IMR-90 (cell line): ENCODE results near the gene TAF9. TPM values are rescaled to one million over a fixed set of nuclear protein-coding genes. Genes with fewer than 3 reads are reported as not detected.
A peak's percentile ranks its signal among the peaks of the same experiment; 100 is the strongest.

Source experiments
- ATAC-seq: fragments of 200-7000 bp; cut with Tn5 transposase; 2 replicates; pipeline ENCODE4 v1.9.1; 2020; ENCODE audit warnings: low read depth, mild to moderate bottlenecking, moderate library complexity
- Bru-seq: library from RNA; stranded (reverse); fragments of 400-500 nt; gene quantifications from one replicate; lab custom pipeline; 2021; lab: Mats Ljungman, UMichigan
- BruChase-seq, 2 experiments: library from RNA; stranded (reverse); fragments of 400-500 nt; gene quantifications; one replicate each; lab custom pipeline; 2021; lab: Mats Ljungman, UMichigan
- BruUV-seq: library from RNA; stranded (reverse); fragments of 400-500 nt; replicated peaks from 2 replicates; lab custom pipeline; 2021; lab: Mats Ljungman, UMichigan
- CTCF ChIA-PET: fragments of 300-600 bp; formaldehyde crosslinking; extraction: SDS; loops from one replicate; lab custom pipeline; 2021; ENCODE audit warnings: antibody characterized with exemption; lab: Yijun Ruan, JAX
- POLR2A ChIA-PET: fragments of 300-600 bp; sonication (Branson Sonifier 250); formaldehyde crosslinking; loops from one replicate; lab custom pipeline; 2022; ENCODE audit warnings: antibody characterized with exemption; ENCODE audit not compliant: unreplicated experiment; lab: Charles Lee
- DNase-seq: peaks from one replicate; pipeline ENCODE4 v3.0.0; 2013
- H2AFZ ChIP-seq: replicated peaks from 2 replicates; pipeline ENCODE3; 2013; ENCODE audit warnings: low read length, mild to moderate bottlenecking; ENCODE audit not compliant: poor library complexity
- H2AK5ac ChIP-seq: 2 replicates; pipeline ENCODE4 v1.6.1; 2013; ENCODE audit warnings: low read depth, low read length, inconsistent platforms
- H2AK9ac ChIP-seq: replicated peaks from 2 replicates; pipeline ENCODE3; 2013; ENCODE audit warnings: mild to moderate bottlenecking, low read depth, low read length, moderate library complexity; ENCODE audit not compliant: poor library complexity
- H2BK120ac ChIP-seq: 2 replicates; pipeline ENCODE4 v1.6.1; 2013; ENCODE audit warnings: low read depth, low read length, inconsistent platforms
- H2BK15ac ChIP-seq: 3 replicates; pipeline ENCODE4 v1.6.1; 2013; ENCODE audit warnings: low read depth, low read length, inconsistent platforms
- H2BK20ac ChIP-seq: 2 replicates; pipeline ENCODE4 v1.6.1; 2013; ENCODE audit warnings: low read depth, mild to moderate bottlenecking, inconsistent platforms, low read length, moderate library complexity
- H2BK5ac ChIP-seq: 2 replicates; pipeline ENCODE4 v1.6.1; 2013; ENCODE audit warnings: mild to moderate bottlenecking, low read depth, low read length, inconsistent platforms; ENCODE audit not compliant: poor library complexity, severe bottlenecking
- H3K14ac ChIP-seq: replicated peaks from 2 replicates; pipeline ENCODE4 v1.6.1; 2013; ENCODE audit warnings: low read depth, low read length, inconsistent platforms
- H3K18ac ChIP-seq: 2 replicates; pipeline ENCODE4 v1.6.1; 2013; ENCODE audit warnings: low read depth, low read length, control low read depth
- H3K23ac ChIP-seq: 2 replicates; pipeline ENCODE4 v1.6.1; 2013; ENCODE audit warnings: low read depth, low read length, inconsistent platforms
- H3K27ac ChIP-seq: 2 replicates; pipeline ENCODE4 v1.5.1; 2013; ENCODE audit warnings: mild to moderate bottlenecking, control low read depth, low read length; ENCODE audit not compliant: insufficient read depth
- H3K27me3 ChIP-seq: 2 replicates; pipeline ENCODE4 v1.6.1; 2013; ENCODE audit warnings: low read length; ENCODE audit not compliant: control insufficient read depth, insufficient read depth
- H3K36me3 ChIP-seq: 2 replicates; pipeline ENCODE4 v1.6.1; 2013; ENCODE audit warnings: low read length, mixed read lengths; ENCODE audit not compliant: control insufficient read depth, insufficient read depth
- H3K4ac ChIP-seq: 2 replicates; pipeline ENCODE4 v1.6.1; 2013; ENCODE audit warnings: low read depth, low read length, inconsistent platforms
- H3K4me1 ChIP-seq: 2 replicates; pipeline ENCODE4 v1.6.1; 2013; ENCODE audit warnings: low read length, mixed read lengths; ENCODE audit not compliant: control insufficient read depth, insufficient read depth
- H3K4me2 ChIP-seq: 2 replicates; pipeline ENCODE4 v1.6.1; 2013; ENCODE audit warnings: low read depth, mild to moderate bottlenecking, control low read depth, low read length, moderate library complexity
- H3K4me3 ChIP-seq: 2 replicates; pipeline ENCODE4 v1.5.1; 2013; ENCODE audit warnings: low read depth, mild to moderate bottlenecking, control low read depth, low read length, moderate library complexity; ENCODE audit not compliant: insufficient read depth
- H3K56ac ChIP-seq: 2 replicates; pipeline ENCODE4 v1.6.1; 2013; ENCODE audit warnings: low read length, inconsistent platforms; ENCODE audit not compliant: insufficient read depth; ENCODE audit errors: extremely low read depth
- H3K79me1 ChIP-seq, 2 experiments: 2 replicates each; pipeline ENCODE4 v1.6.1; 2013; ENCODE audit warnings: low read length in 2 of 2, inconsistent platforms in 1 of 2, low read depth in 1 of 2
- H3K9ac ChIP-seq: 2 replicates; pipeline ENCODE4 v1.6.1; 2013; ENCODE audit warnings: low read depth, low read length, control low read depth
- H3K9me1 ChIP-seq: 2 replicates; pipeline ENCODE4 v1.6.1; 2013; ENCODE audit warnings: low read length, inconsistent platforms; ENCODE audit not compliant: insufficient read depth
- H3K9me3 ChIP-seq: 2 replicates; pipeline ENCODE4 v1.6.1; 2013; ENCODE audit warnings: low read length; ENCODE audit not compliant: control insufficient read depth, insufficient read depth
- H4K20me1 ChIP-seq: 2 replicates; pipeline ENCODE4 v1.6.1; 2013; ENCODE audit warnings: low read length, inconsistent platforms; ENCODE audit not compliant: insufficient read depth
- H4K5ac ChIP-seq: 2 replicates; pipeline ENCODE4 v1.6.1; 2013; ENCODE audit warnings: mild to moderate bottlenecking, low read depth, low read length, control low read depth
- H4K8ac ChIP-seq, 2 experiments: 2 replicates each; pipeline ENCODE4 v1.6.1; 2013; ENCODE audit warnings: low read depth in 2 of 2, low read length in 2 of 2, control low read depth in 1 of 2, inconsistent platforms in 1 of 2
- H4K91ac ChIP-seq: 2 replicates; pipeline ENCODE4 v1.6.1; 2013; ENCODE audit warnings: low read depth, low read length, inconsistent platforms; ENCODE audit not compliant: insufficient read depth
- FOS ChIP-seq: fragments of 150-350 bp; IDR thresholded peaks from 2 replicates; pipeline ENCODE4 v1.6.1; 2016; ENCODE audit warnings: low read depth, low read length
- MAFK ChIP-seq: IDR thresholded peaks from 2 replicates; pipeline ENCODE4 v1.6.1; 2012; ENCODE audit warnings: low read depth, low read length, improper control_type of control experiment
- MXI1 ChIP-seq: IDR thresholded peaks from 2 replicates; pipeline ENCODE4 v1.6.1; 2012; ENCODE audit warnings: low read depth, mild to moderate bottlenecking, low read length, moderate library complexity, borderline replicate concordance
- NFE2L2 ChIP-seq: fragments of 150-350 bp; IDR thresholded peaks from 2 replicates; pipeline ENCODE4 v1.6.1; 2016; ENCODE audit warnings: low read depth, mild to moderate bottlenecking, low read length
- POLR2A ChIP-seq: IDR thresholded peaks from 2 replicates; pipeline ENCODE4 v1.6.1; 2012; ENCODE audit warnings: mild to moderate bottlenecking, low read depth, low read length
- RCOR1 ChIP-seq: IDR thresholded peaks from 2 replicates; pipeline ENCODE4 v1.6.1; 2012; ENCODE audit warnings: mild to moderate bottlenecking, low read length, improper control_type of control experiment; ENCODE audit not compliant: insufficient replicate concordance
- WGBS, 2 experiments: methylation state at CpG; one replicate each; pipeline versions ENCODE4 v1.1.5 to v1.1.7; 2013; ENCODE audit warnings: missing lambda C conversion rate in 2 of 2; ENCODE audit not compliant: insufficient read length in 1 of 2; ENCODE audit errors: extremely low coverage in 2 of 2; 5-methylcytosine and 5-hydroxymethylcytosine counted together
- dilution Hi-C: fragments of 300-500 bp; cut with HindIII; formaldehyde crosslinking; loops from one replicate; pipeline ENCODE4 v1.14.3; 2018; ENCODE audit warnings: low sequenced_read_pairs; ENCODE audit not compliant: unreplicated experiment
- in situ Hi-C: fragments of 300-500 bp; cut with MboI; formaldehyde crosslinking; loops from 3 replicates; pipeline ENCODE4 v1.14.3; 2019; ENCODE audit warnings: low sequenced_read_pairs, inconsistent platforms, mixed read lengths
- intact Hi-C: fragments of 100-400 bp; cut with micrococcal nuclease; formaldehyde crosslinking; loops from 2 replicates; pipeline ENCODE4 v1.10.0; 2022
- long read RNA-seq: library from polyadenylated mRNA; unstranded; transcript quantifications from one replicate; pipeline ENCODE4 v2.0.0, GENCODE V29; 2021; ENCODE audit not compliant: unreplicated experiment
- polyA plus RNA-seq, 3 experiments: library from polyadenylated mRNA; depleted of rRNA; stranded (reverse); fragments of >200 nt; gene quantifications; 2 replicates each; pipeline ENCODE4 v1.2.3, GENCODE V29; 2012; ENCODE audit warnings: low replicate concordance in 1 of 3
- total RNA-seq: library from RNA; depleted of rRNA; stranded (reverse); fragments of >200 nt; gene quantifications from 2 replicates; pipeline ENCODE4 v1.2.3, GENCODE V29; 2012; rRNA removed
- TF ChIP-seq, protein P1 (sequence below): fragments of 150-350 bp; IDR thresholded peaks from 2 replicates; pipeline ENCODE4 v1.6.1; 2016; ENCODE audit warnings: low read depth, mild to moderate bottlenecking, low read length, moderate library complexity, borderline replicate concordance
- TF ChIP-seq, protein P2 (sequence below): conservative IDR thresholded peaks from 2 replicates; pipeline ENCODE4 v1.5.1; 2012; ENCODE audit warnings: mild to moderate bottlenecking, low read depth, low read length, improper control_type of control experiment
- TF ChIP-seq, protein P3 (sequence below): fragments of 150-350 bp; IDR thresholded peaks from 2 replicates; pipeline ENCODE4 v1.6.1; 2017; ENCODE audit warnings: mild to moderate bottlenecking, antibody characterized with exemption, low read length, low read depth

The TAF9 gene, protein sequence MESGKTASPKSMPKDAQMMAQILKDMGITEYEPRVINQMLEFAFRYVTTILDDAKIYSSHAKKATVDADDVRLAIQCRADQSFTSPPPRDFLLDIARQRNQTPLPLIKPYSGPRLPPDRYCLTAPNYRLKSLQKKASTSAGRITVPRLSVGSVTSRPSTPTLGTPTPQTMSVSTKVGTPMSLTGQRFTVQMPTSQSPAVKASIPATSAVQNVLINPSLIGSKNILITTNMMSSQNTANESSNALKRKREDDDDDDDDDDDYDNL
- total RNA-seq (104 and 127 TPM in 2 replicates), polyA plus RNA-seq (2012; rRNA removed) (98.4 and 107 TPM in 2 replicates), Bru-seq, nascent RNA (percentile 95 among the genes with signal in this experiment), BruChase-seq, experiment 1, labeled RNA remaining after a 6-hour chase (percentile 96 among the genes with signal in this experiment), BruChase-seq, experiment 2, labeled RNA remaining after a 2-hour chase (percentile 95 among the genes with signal in this experiment)
- 29.2 and 72.6 TPM in 2 replicates for polyA plus RNA-seq (2012; cell fraction: cytosol; rRNA removed)
- 9.0 and 69.1 TPM in 2 replicates for polyA plus RNA-seq (2012; cell fraction: nucleus; rRNA removed; ENCODE audit: low replicate concordance)
- long read RNA-seq, transcript TAF9-201 (3 exons, 1,283 nt) = major isoform, 61 of 69 reads
- long read RNA-seq, partial matches to known transcripts = 1 of 69 reads
- long read RNA-seq, other reads (novel, unspliced or antisense) = 1 of 69 reads

DNA sequence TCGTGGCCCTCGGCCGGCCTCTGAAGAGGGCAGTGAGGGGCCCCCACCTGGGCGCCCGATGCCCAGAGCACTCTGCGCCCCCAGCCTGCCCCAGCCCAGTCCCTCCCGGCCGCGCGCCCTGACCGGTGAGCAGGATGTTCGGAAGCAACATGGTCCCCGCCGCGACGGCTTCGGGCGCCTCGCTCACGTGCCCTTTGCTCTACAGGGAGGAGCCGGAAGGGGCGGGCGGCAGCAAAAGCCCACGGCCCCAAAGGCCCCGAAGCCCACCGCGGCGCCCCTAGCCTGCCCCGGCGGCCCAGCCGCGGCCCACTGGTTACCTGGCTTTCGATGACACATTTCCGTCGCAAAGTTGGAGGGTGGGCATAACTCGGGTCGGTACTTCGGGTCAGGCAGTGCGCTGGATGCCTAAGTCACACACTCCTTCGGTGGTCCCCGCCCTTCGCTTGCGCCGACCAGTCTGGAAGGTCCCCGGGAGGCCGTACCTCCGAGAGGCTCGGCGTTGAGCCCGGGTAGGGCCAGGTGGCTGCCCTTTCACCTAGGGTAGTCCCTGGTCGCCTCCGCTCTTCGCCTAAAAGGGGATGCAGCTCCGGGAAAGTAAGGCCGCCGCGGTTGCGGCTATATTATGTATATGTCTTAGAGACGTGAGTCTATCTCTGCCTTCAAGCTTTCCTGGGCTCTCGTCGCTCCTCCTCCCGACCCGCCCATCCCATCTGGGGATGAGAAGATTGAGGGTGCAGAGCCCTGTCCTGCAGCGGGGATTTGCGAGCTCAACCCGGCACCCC, at the start of gene TAF9, which contains the start of the genes AK6 and RAD17:
TAF9 (minus strand) TSS at position 181 of the 782 bp plus-strand sequence. CDS start 3,783 bp downstream, outside the sequence.
AK6 (minus strand) TSS at position 181 of the 782 bp plus-strand sequence; CDS start at position 151, 30 bp downstream.
RAD17 (plus strand) TSS at position 479 of the 782 bp plus-strand sequence. CDS start 2,391 bp downstream, outside the sequence.
- ATAC-seq (peak; percentile 98), DNase-seq (peak; percentile 88)
- Histone ChIP-seq H3K4me2 (peak within 1 kb of the TSS; percentile 96), H4K20me1 (peaks cover 24% of the 10 kb centered on the region; the same call in 1 of the 2 replicates), H3K4ac (peak within 1 kb of the TSS; percentile 96), H3K36me3 (peaks cover 11% of the 10 kb centered on the region), H2BK120ac (peak within 1 kb of the TSS; percentile 96), H2AK9ac (peak within 1 kb of the TSS; percentile 99), H2BK20ac (peak within 1 kb of the TSS; percentile 77; the same call in 1 of the 2 replicates), H3K23ac (peak within 1 kb of the TSS; percentile 99), H3K9me1 (no peaks in the 10 kb centered on the region; the same call in 1 of the 2 replicates), H3K79me1 (peaks cover 14 to 37% of the 10 kb centered on the region in 2 experiments; a peak in 3 of 4 replicates), H2BK5ac (peak within 1 kb of the TSS; percentile 100), H3K14ac (peak within 1 kb of the TSS; percentile 99), H3K27me3 (no peaks in the 10 kb centered on the region), H3K27ac (peak within 1 kb of the TSS; percentile 99), H3K18ac (peak within 1 kb of the TSS; percentile 98), H4K8ac (peak within 1 kb of the TSS; percentile 93 to 99), H3K9ac (peak within 1 kb of the TSS; percentile 97), H4K91ac (peak within 1 kb of the TSS; percentile 99), H2AK5ac (peak within 1 kb of the TSS; percentile 64), H2AFZ (peak within 1 kb of the TSS; percentile 98), H3K4me1 (no peaks in the 10 kb centered on the region; the same call in 1 of the 2 replicates), H3K56ac (peak within 1 kb of the TSS; percentile 99), H4K5ac (peak within 1 kb of the TSS; percentile 98), H2BK15ac (peak within 1 kb of the TSS; percentile 91; the same call in 1 of the 3 replicates), H3K9me3 (no peaks in the 10 kb centered on the region), H3K4me3 (peak within 1 kb of the TSS; percentile 64)
- 0% methylated on average over 36 of the region's 66 CpGs; no CpG with 5 or more reads in 1 of the 2 experiments for WGBS, 2 experiments
- BruUV-seq = no TSS peak
- dilution Hi-C loops (no loop called here), intact Hi-C loops (loop anchor here (2.0 to 10.0 kb wide), 6 partner anchors 38 to 327 kb away; no protein-coding TSS in a partner anchor), in situ Hi-C loops (no loop called here)
- CTCF ChIA-PET = no interaction called here
- POLR2A ChIA-PET = interaction anchor here (0.9 kb wide), 1 partner anchor 276 kb away, joined by 3 read pairs; the partner anchor contains the start of gene SLC30A5
- TF ChIP-seq, protein P1, sequence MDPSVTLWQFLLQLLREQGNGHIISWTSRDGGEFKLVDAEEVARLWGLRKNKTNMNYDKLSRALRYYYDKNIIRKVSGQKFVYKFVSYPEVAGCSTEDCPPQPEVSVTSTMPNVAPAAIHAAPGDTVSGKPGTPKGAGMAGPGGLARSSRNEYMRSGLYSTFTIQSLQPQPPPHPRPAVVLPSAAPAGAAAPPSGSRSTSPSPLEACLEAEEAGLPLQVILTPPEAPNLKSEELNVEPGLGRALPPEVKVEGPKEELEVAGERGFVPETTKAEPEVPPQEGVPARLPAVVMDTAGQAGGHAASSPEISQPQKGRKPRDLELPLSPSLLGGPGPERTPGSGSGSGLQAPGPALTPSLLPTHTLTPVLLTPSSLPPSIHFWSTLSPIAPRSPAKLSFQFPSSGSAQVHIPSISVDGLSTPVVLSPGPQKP = 0 out of 2 replicates have a peak, but pooled peaks have one; percentile 13
- TF ChIP-seq FOS = no peak
- no peak for TF ChIP-seq MAFK
- TF ChIP-seq NFE2L2 = no peak
- TF ChIP-seq, protein P2, sequence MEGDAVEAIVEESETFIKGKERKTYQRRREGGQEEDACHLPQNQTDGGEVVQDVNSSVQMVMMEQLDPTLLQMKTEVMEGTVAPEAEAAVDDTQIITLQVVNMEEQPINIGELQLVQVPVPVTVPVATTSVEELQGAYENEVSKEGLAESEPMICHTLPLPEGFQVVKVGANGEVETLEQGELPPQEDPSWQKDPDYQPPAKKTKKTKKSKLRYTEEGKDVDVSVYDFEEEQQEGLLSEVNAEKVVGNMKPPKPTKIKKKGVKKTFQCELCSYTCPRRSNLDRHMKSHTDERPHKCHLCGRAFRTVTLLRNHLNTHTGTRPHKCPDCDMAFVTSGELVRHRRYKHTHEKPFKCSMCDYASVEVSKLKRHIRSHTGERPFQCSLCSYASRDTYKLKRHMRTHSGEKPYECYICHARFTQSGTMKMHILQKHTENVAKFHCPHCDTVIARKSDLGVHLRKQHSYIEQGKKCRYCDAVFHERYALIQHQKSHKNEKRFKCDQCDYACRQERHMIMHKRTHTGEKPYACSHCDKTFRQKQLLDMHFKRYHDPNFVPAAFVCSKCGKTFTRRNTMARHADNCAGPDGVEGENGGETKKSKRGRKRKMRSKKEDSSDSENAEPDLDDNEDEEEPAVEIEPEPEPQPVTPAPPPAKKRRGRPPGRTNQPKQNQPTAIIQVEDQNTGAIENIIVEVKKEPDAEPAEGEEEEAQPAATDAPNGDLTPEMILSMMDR = no peak
- peak; percentile 87 for TF ChIP-seq MXI1
- TF ChIP-seq RCOR1 = no peak
- TF ChIP-seq, protein P3, sequence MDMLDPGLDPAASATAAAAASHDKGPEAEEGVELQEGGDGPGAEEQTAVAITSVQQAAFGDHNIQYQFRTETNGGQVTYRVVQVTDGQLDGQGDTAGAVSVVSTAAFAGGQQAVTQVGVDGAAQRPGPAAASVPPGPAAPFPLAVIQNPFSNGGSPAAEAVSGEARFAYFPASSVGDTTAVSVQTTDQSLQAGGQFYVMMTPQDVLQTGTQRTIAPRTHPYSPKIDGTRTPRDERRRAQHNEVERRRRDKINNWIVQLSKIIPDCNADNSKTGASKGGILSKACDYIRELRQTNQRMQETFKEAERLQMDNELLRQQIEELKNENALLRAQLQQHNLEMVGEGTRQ = peak; percentile 89
- TF ChIP-seq POLR2A = peak; percentile 93
